Neural crest cell (in vitro differentiated cells): ENCODE results near the gene NFIB. TPM values are rescaled to one million over a fixed set of nuclear protein-coding genes. Genes with fewer than 3 reads are reported as not detected.

Experiments
- DNase-seq: peaks from one replicate; pipeline ENCODE4 v3.0.0; 2021; ENCODE audit warnings: low read depth, mixed read lengths, low spot score
- H3K27ac Mint-ChIP-seq: one replicate; pipeline ENCODE4 v1.8.0; 2021; ENCODE audit warnings: mild to moderate bottlenecking, mixed read lengths; ENCODE audit not compliant: unreplicated experiment
- H3K27me3 Mint-ChIP-seq: 2 replicates; pipeline ENCODE4 v1.8.0; 2021; ENCODE audit warnings: low read depth, mild to moderate bottlenecking, mixed read lengths
- H3K36me3 Mint-ChIP-seq: 2 replicates; pipeline ENCODE4 v1.8.0; 2021; ENCODE audit warnings: low read depth, mild to moderate bottlenecking, mixed read lengths
- H3K4me1 Mint-ChIP-seq: 2 replicates; pipeline ENCODE4 v1.8.0; 2021; ENCODE audit warnings: mixed read lengths
- H3K4me3 Mint-ChIP-seq: one replicate; pipeline ENCODE4 v1.8.0; 2021; ENCODE audit warnings: mild to moderate bottlenecking, mixed read lengths
- H3K9me3 Mint-ChIP-seq: 2 replicates; pipeline ENCODE4 v1.8.0; 2021; ENCODE audit warnings: mixed read lengths
- total RNA-seq: library from RNA; stranded (reverse); gene quantifications from 2 replicates; pipeline ENCODE4 v1.2.1, GENCODE V29; 2021
- TF ChIP-seq, protein P1 (sequence below): fragments of 200-600 bp; sonication (generic); conservative IDR thresholded peaks from 2 replicates; pipeline ENCODE4 v1.5.0; 2021; ENCODE audit warnings: antibody characterized with exemption, mild to moderate bottlenecking

NFIB gene
- total RNA-seq, 1 donor from 2014 or later = 3.7 TPM

DNA sequence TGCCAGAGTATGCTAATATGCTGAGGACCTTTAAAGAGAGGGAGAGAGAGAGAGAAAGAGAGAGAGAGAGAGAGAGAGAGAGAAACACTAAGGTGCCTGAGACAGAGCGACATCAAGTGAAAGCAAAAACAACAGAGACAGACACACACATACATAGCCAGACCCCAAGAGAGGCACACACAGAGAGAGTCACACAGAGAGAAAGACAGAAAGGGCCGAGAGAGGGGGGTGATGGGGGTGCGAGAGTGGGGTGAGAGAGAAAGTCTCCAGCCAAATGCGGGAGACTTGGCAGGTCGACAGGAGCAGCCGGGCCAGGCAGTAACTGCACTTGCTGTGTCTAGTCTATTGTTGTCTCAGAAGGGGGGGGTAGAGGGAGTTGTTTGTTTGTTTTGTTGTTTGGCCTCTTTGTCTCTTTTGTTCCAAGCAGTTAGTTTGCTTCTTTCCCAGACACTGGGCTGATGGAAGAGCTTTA is 30.1 kb upstream of the NFIB start:
- TF ChIP-seq, protein P1, sequence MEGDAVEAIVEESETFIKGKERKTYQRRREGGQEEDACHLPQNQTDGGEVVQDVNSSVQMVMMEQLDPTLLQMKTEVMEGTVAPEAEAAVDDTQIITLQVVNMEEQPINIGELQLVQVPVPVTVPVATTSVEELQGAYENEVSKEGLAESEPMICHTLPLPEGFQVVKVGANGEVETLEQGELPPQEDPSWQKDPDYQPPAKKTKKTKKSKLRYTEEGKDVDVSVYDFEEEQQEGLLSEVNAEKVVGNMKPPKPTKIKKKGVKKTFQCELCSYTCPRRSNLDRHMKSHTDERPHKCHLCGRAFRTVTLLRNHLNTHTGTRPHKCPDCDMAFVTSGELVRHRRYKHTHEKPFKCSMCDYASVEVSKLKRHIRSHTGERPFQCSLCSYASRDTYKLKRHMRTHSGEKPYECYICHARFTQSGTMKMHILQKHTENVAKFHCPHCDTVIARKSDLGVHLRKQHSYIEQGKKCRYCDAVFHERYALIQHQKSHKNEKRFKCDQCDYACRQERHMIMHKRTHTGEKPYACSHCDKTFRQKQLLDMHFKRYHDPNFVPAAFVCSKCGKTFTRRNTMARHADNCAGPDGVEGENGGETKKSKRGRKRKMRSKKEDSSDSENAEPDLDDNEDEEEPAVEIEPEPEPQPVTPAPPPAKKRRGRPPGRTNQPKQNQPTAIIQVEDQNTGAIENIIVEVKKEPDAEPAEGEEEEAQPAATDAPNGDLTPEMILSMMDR = no peak
- no peaks in the 10 kb centered on the region for H3K9me3 Mint-ChIP-seq
- H3K27ac Mint-ChIP-seq = no peak overlapping the region
- H3K4me1 Mint-ChIP-seq = peaks cover 33% of the 10 kb centered on the region
- DNase-seq = no peak
- H3K27me3 Mint-ChIP-seq = peaks cover 6% of the 10 kb centered on the region
- no peaks in the 10 kb centered on the region for H3K36me3 Mint-ChIP-seq
- no peak overlapping the region for H3K4me3 Mint-ChIP-seq

DNA sequence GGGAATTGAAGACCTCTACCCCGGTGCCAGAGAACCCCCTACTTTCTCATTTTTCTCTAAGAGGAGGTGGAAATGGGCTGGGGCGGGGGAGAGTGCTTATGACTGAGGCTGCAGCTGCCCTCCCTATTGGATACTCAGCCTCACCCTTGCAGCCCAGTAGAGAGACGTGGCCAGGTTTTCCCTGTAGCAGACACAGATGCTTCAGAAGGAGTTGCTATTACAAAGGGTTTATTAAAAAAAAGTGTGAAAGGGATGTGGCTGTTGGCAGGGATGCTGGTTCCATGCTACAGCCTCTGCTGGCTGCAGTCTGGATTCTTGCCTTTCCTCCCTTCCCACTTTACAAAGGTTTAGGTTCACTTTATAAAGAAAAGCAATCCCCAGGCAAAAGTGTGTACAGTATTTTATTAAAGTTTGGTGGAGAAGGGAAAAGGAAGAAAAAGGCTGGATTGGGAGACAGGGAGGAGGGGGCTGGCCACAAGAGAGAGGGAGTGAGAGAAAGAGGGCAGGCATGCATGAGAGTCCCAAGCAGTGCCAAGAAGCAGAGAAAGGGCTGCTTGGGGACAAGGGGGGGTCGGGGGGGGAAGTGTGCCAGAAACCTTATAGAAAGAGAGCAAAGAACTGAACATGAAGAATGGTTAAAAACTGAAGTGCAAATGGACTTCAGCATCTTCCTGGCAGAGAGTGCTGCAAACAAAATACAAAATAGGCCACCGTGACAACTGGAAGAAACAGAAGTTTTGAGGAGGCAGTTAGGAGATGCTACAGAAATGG is 29.5 kb upstream of the NFIB start:
- H3K9me3 Mint-ChIP-seq = no peaks in the 10 kb centered on the region
- H3K4me1 Mint-ChIP-seq = peaks cover 27% of the 10 kb centered on the region
- no peak overlapping the region for H3K4me3 Mint-ChIP-seq
- no peaks in the 10 kb centered on the region for H3K36me3 Mint-ChIP-seq
- no peak for DNase-seq
- TF ChIP-seq, protein P1 = no peak
- H3K27ac Mint-ChIP-seq = no peak overlapping the region
- H3K27me3 Mint-ChIP-seq = peaks cover 12% of the 10 kb centered on the region

DNA sequence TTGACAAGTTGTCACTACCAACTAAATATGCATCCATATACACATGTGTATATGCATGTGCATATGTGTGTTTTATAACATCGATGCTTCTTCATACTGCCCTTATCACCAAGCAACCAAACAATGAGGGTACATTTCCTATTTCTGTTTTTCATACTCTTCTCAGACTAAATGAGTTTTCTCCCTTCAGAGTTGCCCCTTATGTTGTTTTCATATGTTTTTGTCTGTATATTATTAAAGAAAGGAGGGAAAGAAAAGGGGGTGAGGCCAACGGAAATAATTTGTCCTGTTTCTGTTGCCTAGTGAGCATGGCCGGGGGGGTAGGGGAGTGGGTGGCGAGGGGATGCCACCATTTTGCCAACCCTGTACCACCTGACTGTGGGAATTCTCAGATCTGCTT is 28.8 kb upstream of the NFIB start:
- H3K9me3 Mint-ChIP-seq = no peaks in the 10 kb centered on the region
- no peak for DNase-seq

DNA sequence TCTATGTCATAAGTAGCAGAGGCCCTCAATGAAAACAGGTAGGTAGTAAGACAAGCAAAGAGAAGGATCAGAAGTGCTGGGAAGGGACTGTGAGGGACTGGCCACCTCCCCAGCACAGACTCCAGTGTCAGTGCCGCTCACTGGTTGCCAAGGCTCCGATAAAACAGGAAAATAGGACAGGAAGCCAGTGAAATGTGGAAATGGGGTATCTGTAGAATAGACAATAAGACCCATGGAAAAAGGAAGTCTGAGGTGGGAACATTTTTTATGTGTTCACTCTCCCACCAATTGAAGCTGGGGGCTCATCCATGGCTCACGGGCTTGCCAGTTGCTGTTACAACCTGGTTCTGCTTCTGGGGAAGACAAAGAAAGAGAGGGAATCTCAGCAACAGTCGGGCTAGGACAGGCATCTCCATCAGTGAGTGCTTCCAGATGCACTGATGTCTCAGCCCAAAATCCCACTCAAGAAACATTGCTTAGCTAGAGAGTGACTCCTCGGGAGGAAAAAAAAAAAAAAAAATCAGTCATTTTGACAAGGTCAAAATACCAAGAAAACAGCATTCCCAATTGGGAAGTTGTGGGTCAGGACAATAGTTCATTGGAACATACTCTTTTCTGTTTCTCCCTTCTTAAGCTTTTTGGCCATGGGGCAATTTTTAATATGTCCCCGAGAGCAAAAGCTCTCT is 27.6 kb upstream of the NFIB start:
- TF ChIP-seq, protein P1 = no peak
- Mint-ChIP-seq H3K9me3 (no peaks in the 10 kb centered on the region), H3K27me3 (peaks cover 18% of the 10 kb centered on the region), H3K4me1 (peaks cover 13% of the 10 kb centered on the region), H3K27ac (no peak overlapping the region), H3K36me3 (no peaks in the 10 kb centered on the region), H3K4me3 (no peak overlapping the region)
- no peak for DNase-seq

More for the DNA sequence above, 28.8 kb upstream of the NFIB start:
- Mint-ChIP-seq H3K4me1 (peaks cover 20% of the 10 kb centered on the region), H3K27me3 (peaks cover 12% of the 10 kb centered on the region), H3K4me3 (no peak overlapping the region), H3K36me3 (no peaks in the 10 kb centered on the region), H3K27ac (no peak overlapping the region)
- TF ChIP-seq, protein P1 = no peak

DNA sequence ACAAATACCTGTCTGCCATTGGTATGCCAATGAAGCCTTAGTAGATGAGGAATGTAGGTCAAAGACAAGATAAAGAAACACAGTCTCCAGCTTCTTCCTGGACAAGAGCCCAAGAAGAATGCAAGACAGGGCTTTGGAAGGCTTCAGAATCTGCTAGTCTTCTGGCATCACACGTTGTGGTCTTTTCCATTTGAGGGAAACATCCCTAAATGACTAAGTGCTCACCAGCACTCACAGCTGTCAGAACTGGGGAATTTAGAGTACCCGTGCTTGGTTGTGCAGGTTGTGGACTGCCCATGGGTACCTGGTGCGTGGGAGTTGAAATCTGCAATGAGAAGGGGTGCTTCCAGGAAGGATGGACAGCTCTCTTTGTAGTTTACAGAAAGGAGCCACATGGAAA is 27.1 kb upstream of the NFIB start:
- Mint-ChIP-seq H3K9me3 (no peaks in the 10 kb centered on the region), H3K27ac (no peak overlapping the region), H3K27me3 (peaks cover 18% of the 10 kb centered on the region), H3K4me1 (peaks cover 9% of the 10 kb centered on the region), H3K36me3 (no peaks in the 10 kb centered on the region), H3K4me3 (no peak overlapping the region)
- DNase-seq = no peak
- TF ChIP-seq, protein P1 = no peak
